NCI-H1105 treated with DMSO at 0.1 percent for 48 hours (cell line): ENCODE results near the gene MGAT5B.

ENCODE experiments used
- DNase-seq: peaks from one replicate; lab custom pipeline; 2025; lab: John Stamatoyannopoulos, UW

MGAT5B gene

GRCh38 chr17:76879691-76880090 is 11.5 kb downstream of the MGAT5B start:
- no peak for DNase-seq

GRCh38 chr17:76880268-76880667 is 12.1 kb downstream of the MGAT5B start:
- DNase-seq, result no peak

GRCh38 chr17:76880971-76881370 is 12.8 kb downstream of the MGAT5B start:
- no peak for DNase-seq

- DNase-seq, result no peak
Measured at GRCh38 chr17:76881408-76881807, 13.2 kb downstream of the MGAT5B start.

- DNase-seq, result no peak
Measured at GRCh38 chr17:76881966-76882365, 13.8 kb downstream of the MGAT5B start.

GRCh38 chr17:76883744-76884525 is 15.7 kb downstream of the MGAT5B start:
- DNase-seq, result no peak

- DNase-seq, result no peak
Measured at GRCh38 chr17:76884995-76885893, 17.0 kb downstream of the MGAT5B start.

- DNase-seq, result no peak
Measured at GRCh38 chr17:76885894-76886290, 17.7 kb downstream of the MGAT5B start.

GRCh38 chr17:76886395-76886794 is 18.2 kb downstream of the MGAT5B start:
- no peak for DNase-seq

- DNase-seq, result no peak
Measured at GRCh38 chr17:76887802-76888201, 19.6 kb downstream of the MGAT5B start.

- DNase-seq, result no peak
Measured at GRCh38 chr17:76888661-76889060, 20.5 kb downstream of the MGAT5B start.

GRCh38 chr17:76889323-76889722 is 21.1 kb downstream of the MGAT5B start:
- no peak for DNase-seq

GRCh38 chr17:76892329-76892728 is 24.1 kb downstream of the MGAT5B start:
- DNase-seq, result no peak

GRCh38 chr17:76893623-76894334 is 25.6 kb downstream of the MGAT5B start:
- peak; percentile 65 for DNase-seq

GRCh38 chr17:76894842-76895241 is 26.6 kb downstream of the MGAT5B start:
- DNase-seq, result no peak

- DNase-seq, result no peak
Measured at GRCh38 chr17:76897023-76897422, 28.8 kb downstream of the MGAT5B start.

- DNase-seq, result no peak
Measured at GRCh38 chr17:76899414-76899813, 31.2 kb downstream of the MGAT5B start.

GRCh38 chr17:76900723-76901122 is 32.5 kb downstream of the MGAT5B start:
- DNase-seq, result no peak

GRCh38 chr17:76901542-76902197 is 33.5 kb downstream of the MGAT5B start:
- DNase-seq, result no peak

GRCh38 chr17:76902476-76902875 is 34.3 kb downstream of the MGAT5B start:
- no peak for DNase-seq

- DNase-seq, result no peak
Measured at GRCh38 chr17:76903631-76904030, 35.4 kb downstream of the MGAT5B start.

GRCh38 chr17:76904116-76904515 is 35.9 kb downstream of the MGAT5B start:
- no peak for DNase-seq
